HG02588 (cell line): ENCODE data around the gene POFUT2.

Experiments used
- ATAC-seq: cut with Tn5 transposase; IDR thresholded peaks from one replicate; pipeline ENCODE4 v1.9.1; 2021; ENCODE audit warnings: mild to moderate bottlenecking, moderate library complexity; ENCODE audit not compliant: unreplicated experiment

POFUT2 gene, protein sequence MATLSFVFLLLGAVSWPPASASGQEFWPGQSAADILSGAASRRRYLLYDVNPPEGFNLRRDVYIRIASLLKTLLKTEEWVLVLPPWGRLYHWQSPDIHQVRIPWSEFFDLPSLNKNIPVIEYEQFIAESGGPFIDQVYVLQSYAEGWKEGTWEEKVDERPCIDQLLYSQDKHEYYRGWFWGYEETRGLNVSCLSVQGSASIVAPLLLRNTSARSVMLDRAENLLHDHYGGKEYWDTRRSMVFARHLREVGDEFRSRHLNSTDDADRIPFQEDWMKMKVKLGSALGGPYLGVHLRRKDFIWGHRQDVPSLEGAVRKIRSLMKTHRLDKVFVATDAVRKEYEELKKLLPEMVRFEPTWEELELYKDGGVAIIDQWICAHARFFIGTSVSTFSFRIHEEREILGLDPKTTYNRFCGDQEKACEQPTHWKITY

GRCh38 chr21:45287438-45288391, at the start of gene POFUT2:
Gene POFUT2 (minus strand): TSS chr21:45287895. CDS start chr21:45287871, 24 bp downstream.
- ATAC-seq, result peak; percentile 84

DNA sequence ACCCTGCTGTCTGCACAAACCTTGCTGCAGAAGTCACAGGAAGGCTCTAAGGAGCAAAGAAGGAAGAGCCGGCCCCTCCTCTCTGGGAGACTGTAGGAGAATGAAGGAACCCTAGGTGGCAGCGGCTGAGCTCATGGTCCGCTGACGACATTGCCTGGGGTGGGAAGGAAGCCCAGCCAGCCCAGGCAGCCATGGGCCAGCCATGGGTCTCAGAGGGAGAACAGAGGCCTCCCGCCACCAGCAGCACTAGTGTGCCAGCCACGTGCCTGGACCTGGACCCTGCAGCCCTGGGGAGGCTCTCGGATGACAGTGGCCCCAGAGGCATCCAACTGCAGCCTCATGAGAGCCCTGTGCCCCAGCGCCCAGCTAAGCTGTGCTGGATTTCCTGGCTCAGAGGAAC, 49.2 kb upstream of the POFUT2 start:
- no peak for ATAC-seq

DNA sequence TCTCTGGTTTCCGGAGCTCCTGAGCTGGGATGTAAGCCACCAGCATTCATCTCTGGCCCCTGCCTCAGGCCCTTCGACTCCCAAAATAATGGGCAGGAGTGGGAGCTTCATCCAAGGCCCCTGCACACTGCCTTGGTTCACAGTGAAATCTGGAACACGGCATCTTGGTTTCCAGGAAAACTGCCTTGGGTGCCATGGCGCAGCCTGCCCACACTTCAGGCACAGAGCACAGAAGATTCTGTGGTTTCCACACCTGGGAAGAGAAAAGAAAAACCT, 48.8 kb upstream of the POFUT2 start:
- ATAC-seq, result no peak

GRCh38 chr21:45335761-45336534, 48.3 kb upstream of the POFUT2 start:
- no peak for ATAC-seq

- no peak for ATAC-seq
Observed at GRCh38 chr21:45335151-45335760, 47.6 kb upstream of the POFUT2 start.

GRCh38 chr21:45334591-45335081, 46.9 kb upstream of the POFUT2 start:
- ATAC-seq, result no peak

GRCh38 chr21:45334134-45334533, 46.4 kb upstream of the POFUT2 start:
- ATAC-seq, result no peak

DNA sequence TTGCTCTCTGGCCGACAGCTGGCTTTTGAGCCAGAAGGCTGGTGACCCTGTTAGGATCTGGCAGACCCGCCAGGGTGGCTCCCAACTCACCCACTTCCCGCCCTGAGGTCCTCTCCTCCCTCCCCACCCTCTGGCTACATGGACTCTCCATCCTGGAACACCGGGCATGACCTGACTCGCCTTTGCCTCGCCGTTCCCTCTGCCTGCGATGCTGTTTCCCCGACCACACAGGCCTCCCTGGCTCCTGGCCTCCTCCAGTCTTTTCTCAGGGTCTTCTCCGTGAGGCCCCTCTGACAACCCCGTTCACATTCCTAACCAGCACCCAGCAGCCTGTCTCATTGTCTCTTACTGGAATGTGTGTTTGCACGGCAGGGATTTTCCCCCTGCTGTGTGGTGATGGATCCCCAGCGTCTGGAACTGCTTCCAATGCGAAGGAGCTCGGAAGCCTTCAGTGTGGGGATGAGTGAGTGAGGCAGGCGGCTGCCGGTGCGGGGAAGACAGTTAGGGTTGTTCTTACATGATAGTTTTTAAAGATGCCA, 46.0 kb upstream of the POFUT2 start:
- no peak for ATAC-seq

GRCh38 chr21:45332981-45333582, 45.4 kb upstream of the POFUT2 start:
- ATAC-seq, result no peak

- ATAC-seq, result no peak
Observed at GRCh38 chr21:45332415-45332814, 44.7 kb upstream of the POFUT2 start.

- ATAC-seq, result no peak
Observed at GRCh38 chr21:45331531-45332147, 43.9 kb upstream of the POFUT2 start.

- ATAC-seq, result no peak
Observed at GRCh38 chr21:45330851-45331261, 43.2 kb upstream of the POFUT2 start.

- no peak for ATAC-seq
Observed at GRCh38 chr21:45330075-45330781, 42.5 kb upstream of the POFUT2 start.

GRCh38 chr21:45329261-45330074, 41.8 kb upstream of the POFUT2 start:
- no peak for ATAC-seq

DNA sequence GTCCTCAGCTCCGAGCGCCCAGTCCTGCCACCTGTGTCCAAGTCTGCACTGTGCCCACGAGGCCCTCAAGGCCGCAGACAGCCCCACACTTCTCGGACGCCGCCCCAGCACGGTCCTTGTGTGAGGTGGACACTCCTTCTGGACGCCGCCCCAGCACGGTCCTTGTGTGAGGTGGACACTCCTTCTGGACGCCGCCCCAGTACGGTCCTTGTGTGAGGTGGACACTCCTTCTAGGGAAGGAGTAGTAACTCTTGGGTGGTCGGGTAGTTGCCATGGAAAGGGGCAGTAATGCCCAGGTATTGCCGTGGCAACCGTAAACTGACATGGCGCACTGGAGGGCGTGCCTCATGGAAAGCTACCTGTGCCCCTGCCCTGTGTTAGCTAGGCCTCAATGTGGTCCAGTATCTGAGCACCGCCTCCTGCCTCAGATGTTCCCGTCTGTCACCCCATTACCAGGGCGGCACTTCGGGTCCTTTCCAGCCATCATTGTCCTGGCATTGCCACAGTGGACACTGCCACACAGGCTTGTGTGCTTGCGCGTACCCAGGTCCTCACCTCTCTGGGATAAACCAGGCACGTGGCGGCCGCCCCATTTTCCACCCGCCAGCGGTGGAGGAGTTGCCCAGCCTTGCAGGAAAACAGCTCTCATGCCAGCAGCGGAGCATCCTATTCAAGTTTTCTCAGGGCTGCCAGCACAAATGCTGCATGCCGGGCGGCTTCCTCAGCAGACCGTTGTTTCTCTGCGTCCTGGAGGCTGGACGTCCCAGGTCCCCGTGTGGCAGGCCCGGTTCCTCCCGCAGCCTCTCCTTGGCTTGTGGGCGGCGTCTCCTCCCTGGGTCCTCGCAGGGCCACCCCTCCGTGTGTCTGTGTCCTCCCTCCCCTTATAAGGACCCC, 40.8 kb upstream of the POFUT2 start:
- ATAC-seq, result no peak

GRCh38 chr21:45327441-45328197, 39.9 kb upstream of the POFUT2 start:
- no peak for ATAC-seq
